Measurements from ENCODE around the gene MS4A1.

The MS4A1 gene

DNA sequence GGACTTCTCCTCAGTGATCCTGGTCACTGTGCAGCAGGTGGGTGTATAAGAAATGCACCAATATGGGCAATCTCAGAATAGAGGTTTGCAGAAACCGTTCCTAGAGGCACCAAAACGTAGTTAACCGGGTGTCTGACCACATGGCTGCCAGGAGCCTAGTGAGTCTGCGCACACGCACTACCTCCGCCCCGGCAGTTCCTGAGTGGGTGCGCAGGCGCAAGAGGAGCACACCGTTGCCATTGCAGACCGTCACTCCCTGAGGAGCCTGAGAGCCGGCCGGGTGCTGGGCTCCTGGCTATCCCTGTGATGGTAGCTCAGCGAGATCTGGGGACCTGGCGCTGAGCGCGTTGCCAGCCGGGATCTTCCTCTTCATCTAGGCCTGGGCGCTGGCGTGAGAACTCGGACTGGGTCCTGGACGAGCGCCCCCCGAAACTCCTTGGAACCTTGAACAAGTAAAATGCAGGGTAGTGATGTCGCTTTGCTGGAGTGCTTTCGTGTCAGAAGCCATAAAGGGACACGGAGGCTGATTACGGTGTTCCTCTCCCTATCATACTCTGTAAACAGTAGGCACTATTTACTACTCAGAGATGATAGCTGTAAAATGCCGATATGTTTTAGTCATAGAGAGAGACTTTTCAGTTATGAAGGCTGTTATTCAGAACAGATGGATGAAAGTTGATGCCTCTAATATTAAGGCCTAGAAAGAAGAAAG is 59.7 kb downstream of the MS4A1 start, which contains the start of gene MS4A13:
Gene MS4A13, plus strand, starts transcription at position 249 of the 712 bp plus-strand sequence. CDS start 2,692 bp downstream, outside the sequence.
- no peak for TF ChIP-seq SIN3A (IDR thresholded peaks at IDR 0.05; ENCODE audit: borderline replicate concordance, insufficient read depth, low read length)
- TF ChIP-seq, protein P1, sequence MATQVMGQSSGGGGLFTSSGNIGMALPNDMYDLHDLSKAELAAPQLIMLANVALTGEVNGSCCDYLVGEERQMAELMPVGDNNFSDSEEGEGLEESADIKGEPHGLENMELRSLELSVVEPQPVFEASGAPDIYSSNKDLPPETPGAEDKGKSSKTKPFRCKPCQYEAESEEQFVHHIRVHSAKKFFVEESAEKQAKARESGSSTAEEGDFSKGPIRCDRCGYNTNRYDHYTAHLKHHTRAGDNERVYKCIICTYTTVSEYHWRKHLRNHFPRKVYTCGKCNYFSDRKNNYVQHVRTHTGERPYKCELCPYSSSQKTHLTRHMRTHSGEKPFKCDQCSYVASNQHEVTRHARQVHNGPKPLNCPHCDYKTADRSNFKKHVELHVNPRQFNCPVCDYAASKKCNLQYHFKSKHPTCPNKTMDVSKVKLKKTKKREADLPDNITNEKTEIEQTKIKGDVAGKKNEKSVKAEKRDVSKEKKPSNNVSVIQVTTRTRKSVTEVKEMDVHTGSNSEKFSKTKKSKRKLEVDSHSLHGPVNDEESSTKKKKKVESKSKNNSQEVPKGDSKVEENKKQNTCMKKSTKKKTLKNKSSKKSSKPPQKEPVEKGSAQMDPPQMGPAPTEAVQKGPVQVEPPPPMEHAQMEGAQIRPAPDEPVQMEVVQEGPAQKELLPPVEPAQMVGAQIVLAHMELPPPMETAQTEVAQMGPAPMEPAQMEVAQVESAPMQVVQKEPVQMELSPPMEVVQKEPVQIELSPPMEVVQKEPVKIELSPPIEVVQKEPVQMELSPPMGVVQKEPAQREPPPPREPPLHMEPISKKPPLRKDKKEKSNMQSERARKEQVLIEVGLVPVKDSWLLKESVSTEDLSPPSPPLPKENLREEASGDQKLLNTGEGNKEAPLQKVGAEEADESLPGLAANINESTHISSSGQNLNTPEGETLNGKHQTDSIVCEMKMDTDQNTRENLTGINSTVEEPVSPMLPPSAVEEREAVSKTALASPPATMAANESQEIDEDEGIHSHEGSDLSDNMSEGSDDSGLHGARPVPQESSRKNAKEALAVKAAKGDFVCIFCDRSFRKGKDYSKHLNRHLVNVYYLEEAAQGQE (IDR thresholded peaks at IDR 0.05; ENCODE audit: insufficient read depth in 1 of 2, low read depth in 2 of 2, low read length in 2 of 2) = no peak
- no peak for TF ChIP-seq FOXP2 (optimal IDR thresholded peaks at IDR 0.05; ENCODE audit: borderline replicate concordance, extremely low read depth, extremely low read length, insufficient read depth)
- TF ChIP-seq POLR2AphosphoS5 (IDR thresholded peaks at IDR 0.05; ENCODE audit: low read depth, low read length) = no peak
- TF ChIP-seq TAF1 (IDR thresholded peaks at IDR 0.05; ENCODE audit: borderline replicate concordance, insufficient read depth, low read length) = no peak
